Ovary (tissue), 9 donors: ENCODE measurements around the gene PLCL1. TPM values are rescaled to one million over a fixed set of nuclear protein-coding genes. Genes with fewer than 3 reads are reported as not detected.

ENCODE experiments used
- DNase-seq, 5 donors: peaks; one replicate each; pipeline ENCODE4 v3.0.0-alpha.2; 2019 to 2020
- H3K27ac ChIP-seq, 2 donors: fragments of 200-600 bp; one replicate each; pipeline versions ENCODE4 v1.5.1 to v1.8.0; 2019 to 2022
- H3K27me3 ChIP-seq: fragments of 200-600 bp; one replicate; pipeline ENCODE4 v1.8.0; 2022
- H3K36me3 ChIP-seq: fragments of 200-600 bp; sonication (generic); one replicate; pipeline ENCODE4 v1.5.1; 2019
- H3K4me1 ChIP-seq: one replicate; pipeline ENCODE4 v1.8.1; 2013; ENCODE audit warnings: mild to moderate bottlenecking, moderate library complexity; ENCODE audit not compliant: insufficient read depth
- H3K4me3 ChIP-seq: fragments of 200-600 bp; sonication (generic); one replicate; pipeline ENCODE4 v1.5.1; 2017
- H3K9me3 ChIP-seq, 2 donors: fragments of 200-600 bp in 1 of 2; sonication (generic) in 1 of 2; one replicate each; pipeline versions ENCODE4 v1.5.1 to v1.8.1; 2013 to 2019; ENCODE audit warnings: mild to moderate bottlenecking in 1 of 2, moderate library complexity in 1 of 2
- CTCF ChIP-seq, 3 donors: fragments of 450-650 bp in 2 of 3; fragments of 200-600 bp in 1 of 3; IDR thresholded peaks; one replicate each; pipeline versions ENCODE4 v1.5.1 to v1.8.0; 2016 to 2022; ENCODE audit warnings: antibody characterized with exemption in 3 of 3, mild to moderate bottlenecking in 1 of 3
- EP300 ChIP-seq: sonication (generic); formaldehyde crosslinking; IDR thresholded peaks from one replicate; pipeline ENCODE4 v1.6.1; 2017; ENCODE audit warnings: antibody characterized with exemption
- POLR2A ChIP-seq: fragments of 450-650 bp; IDR thresholded peaks from one replicate; pipeline ENCODE4 v1.6.1; 2017; ENCODE audit warnings: antibody characterized with exemption, mild to moderate bottlenecking, moderate library complexity
- WGBS, 3 donors: extraction: QIAGEN DNeasy Blood & Tissue Kit in 1 of 3; methylation state at CpG; one replicate each; pipeline versions ENCODE4 v1.1.5 to v1.1.7; 2013 to 2017; 5-methylcytosine and 5-hydroxymethylcytosine counted together
- intact Hi-C, 4 donors: fragments of 100-400 bp; cut with DNase I; formaldehyde crosslinking; loops; one replicate each; pipeline versions ENCODE4 v1.11.0 to v1.15.1; 2022 to 2023
- polyA plus RNA-seq, 2 donors: library from polyadenylated mRNA; stranded (reverse); fragments of 200-250 nt in 1 of 2; fragments of 350-450 nt in 1 of 2; fragmentation: Illumina TruSeq in 1 of 2; extraction: RNeasy Lipid Tissue Mini Kit (QIAGEN cat#74804) in 1 of 2; gene quantifications; one replicate each; pipeline ENCODE4 v1.2.3, GENCODE V29; 2013 to 2014
- total RNA-seq, 7 donors: library from RNA; depleted of rRNA in 2 of 7; stranded (reverse); fragments of >200 nt in 2 of 7; fragmentation: NEBNext Ultra II Directional in 3 of 7; extraction: Animal tissue kit (Norgen Biotek cat#: 25700) in 3 of 7; gene quantifications; one replicate each; pipeline versions ENCODE4 v1.1.0 to v1.2.4, GENCODE V29; 2016 to 2023
- donor health status: DM: no; HTN: no; CAD: no; lungs with moderate emphysema.
- donor health status: DM: no; HTN: no; CAD: no.
- donor health status: Bipolar disorder and iron deficiency.
- donor health status: DM: yes; HTN: yes; CAD: no.
- donor health status: DM: no; HTN: no; CAD: no.
- donor health status: DM: yes; HTN: yes; CAD: no.

PLCL1 gene
- total and polyA plus RNA-seq, 9 donors = 8.4 to 17.9 (median 11.1) TPM

- TF ChIP-seq CTCF (IDR thresholded peaks at IDR 0.05) (no peak), POLR2A (no peak), EP300 (no peak)
- WGBS, 3 donors = 89 to 91% (median 90%) methylated on average over 6 of the region's 6 CpGs
- Histone ChIP-seq H3K9me3 (no peaks in the 10 kb centered on the region), H3K4me1 (peaks cover 2% of the 10 kb centered on the region), H3K4me3 (no peak overlapping the region), H3K27me3 (no peaks in the 10 kb centered on the region), H3K36me3 (no peaks in the 10 kb centered on the region), H3K27ac (no peak overlapping the region)
- intact Hi-C loops = no loop called here
- DNase-seq = no peak
Measured at GRCh38 chr2:198098918-198099317, 294.5 kb downstream of the PLCL1 start.

DNA sequence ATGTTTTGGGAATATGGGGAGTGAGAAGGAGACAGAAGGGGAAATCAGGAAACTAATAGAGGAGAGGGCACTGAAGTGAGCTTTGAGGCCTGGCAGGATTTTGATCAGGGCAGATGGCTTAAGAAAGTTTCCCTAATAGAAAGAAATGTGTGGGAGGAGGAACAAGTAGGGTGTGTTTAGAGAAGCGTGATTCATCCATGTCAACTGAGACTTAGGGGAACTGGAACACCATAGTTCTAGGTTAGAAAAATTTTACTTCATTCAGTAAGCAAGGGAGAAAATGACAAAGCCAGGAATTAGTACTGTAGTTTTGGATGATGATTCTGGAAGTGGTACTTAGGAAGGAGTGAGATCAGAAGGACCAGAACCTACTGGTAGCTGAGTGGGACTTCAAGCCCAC is 296.0 kb downstream of the PLCL1 start:
- 60 to 75% (median 64%) methylated on average over 1 of the region's 1 CpG for WGBS, 3 donors
- Histone ChIP-seq H3K4me3 (no peak overlapping the region), H3K4me1 (peaks cover 2% of the 10 kb centered on the region), H3K27ac (no peak overlapping the region), H3K27me3 (no peaks in the 10 kb centered on the region), H3K36me3 (no peaks in the 10 kb centered on the region), H3K9me3 (no peaks in the 10 kb centered on the region)
- no peak for DNase-seq
- intact Hi-C loops = no loop called here
- no peak for TF ChIP-seq CTCF (IDR thresholded peaks at IDR 0.05)
- TF ChIP-seq POLR2A = no peak
- TF ChIP-seq EP300 = no peak

DNA sequence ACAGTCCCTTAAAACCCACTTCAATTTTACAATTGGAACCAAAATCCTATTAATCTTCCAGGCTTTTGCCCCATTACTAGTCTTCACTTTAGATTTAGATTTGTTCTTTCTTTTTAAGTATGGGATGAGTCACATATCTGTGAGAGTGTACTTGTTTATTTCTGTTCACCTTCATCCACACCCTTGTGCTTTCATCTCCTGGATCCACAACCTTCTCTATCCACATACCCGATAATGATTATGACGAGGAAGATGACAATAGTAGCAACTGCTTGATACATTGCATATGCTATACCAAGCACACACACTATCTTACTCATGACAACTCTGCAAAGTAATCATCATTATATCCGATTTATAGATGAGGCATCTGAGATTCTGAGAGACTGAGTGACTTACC is 297.3 kb downstream of the PLCL1 start:
- H3K27ac ChIP-seq = no peak overlapping the region
- WGBS, 3 donors = 93 to 99% (median 98%) methylated on average over 3 of the region's 3 CpGs
- peaks cover 2% of the 10 kb centered on the region for H3K4me1 ChIP-seq
- no peaks in the 10 kb centered on the region for H3K9me3 ChIP-seq
- no peak for TF ChIP-seq POLR2A
- TF ChIP-seq CTCF (IDR thresholded peaks at IDR 0.05) = no peak
- no peak for TF ChIP-seq EP300
- H3K36me3 ChIP-seq = no peaks in the 10 kb centered on the region
- H3K27me3 ChIP-seq = no peaks in the 10 kb centered on the region
- DNase-seq = no peak
- intact Hi-C loops = no loop called here
- no peak overlapping the region for H3K4me3 ChIP-seq

DNA sequence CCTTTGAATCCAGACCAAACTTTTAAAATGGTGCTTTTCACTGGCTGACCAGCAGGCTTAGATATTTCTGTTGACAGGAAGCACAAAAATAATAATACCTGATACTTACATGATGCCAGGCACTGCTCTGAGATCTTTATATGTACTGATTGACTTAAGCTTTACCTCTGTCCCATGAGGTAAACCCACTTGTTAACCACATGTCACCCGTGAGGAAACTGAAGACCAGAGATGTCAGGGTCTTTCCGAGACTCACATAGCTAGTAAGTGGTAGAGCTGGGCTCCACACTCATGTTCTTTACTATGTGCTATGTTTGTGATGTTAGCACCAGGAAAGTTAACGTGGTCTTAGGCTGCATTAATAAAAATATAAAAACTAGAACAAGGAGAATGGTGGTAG is 297.7 kb downstream of the PLCL1 start:
- no peak for TF ChIP-seq EP300
- TF ChIP-seq CTCF (IDR thresholded peaks at IDR 0.05) = no peak
- no peak for TF ChIP-seq POLR2A
- Histone ChIP-seq H3K4me3 (no peak overlapping the region), H3K4me1 (peaks cover 2% of the 10 kb centered on the region), H3K27me3 (no peaks in the 10 kb centered on the region), H3K27ac (no peak overlapping the region), H3K36me3 (no peaks in the 10 kb centered on the region), H3K9me3 (no peaks in the 10 kb centered on the region)
- intact Hi-C loops = no loop called here
- DNase-seq = no peak
- WGBS, 3 donors = 95 to 98% (median 97%) methylated on average over 3 of the region's 3 CpGs

DNA sequence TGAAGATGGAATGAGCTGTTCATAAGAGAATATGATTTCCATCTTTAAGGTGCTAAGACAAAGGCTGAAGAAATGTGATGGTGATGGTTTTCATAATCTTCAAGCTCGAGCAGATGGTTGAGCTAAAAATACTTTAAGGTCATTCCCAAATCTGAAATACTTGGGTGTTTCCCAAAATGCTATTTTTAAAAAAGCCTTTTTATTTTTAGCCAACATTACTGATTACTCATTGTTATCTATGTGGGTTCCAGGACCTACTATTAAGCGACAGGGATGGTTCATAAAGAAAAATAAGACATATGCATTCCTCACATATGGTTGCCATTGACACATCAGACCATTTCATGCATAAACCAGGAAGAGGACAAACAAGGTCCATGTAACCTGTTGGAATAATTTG is 298.5 kb downstream of the PLCL1 start:
- H3K27ac ChIP-seq = no peak overlapping the region
- 17 to 21% (median 19%) methylated on average over 2 of the region's 2 CpGs for WGBS, 3 donors
- intact Hi-C loops = no loop called here
- no peak overlapping the region for H3K4me3 ChIP-seq
- DNase-seq = no peak
- H3K36me3 ChIP-seq = no peaks in the 10 kb centered on the region
- TF ChIP-seq EP300 (no peak), CTCF (IDR thresholded peaks at IDR 0.05) (no peak), POLR2A (no peak)
- H3K27me3 ChIP-seq = no peaks in the 10 kb centered on the region
- peaks cover 2% of the 10 kb centered on the region for H3K4me1 ChIP-seq
- H3K9me3 ChIP-seq = no peaks in the 10 kb centered on the region
